ENCODE measurements around the gene PSMG1. TPM values are rescaled to one million over a fixed set of nuclear protein-coding genes. Genes with fewer than 3 reads are reported as not detected.

The PSMG1 gene
- total and polyA plus RNA-seq, 9 of the 15 experiments (the other 6 are each of a cell fraction or from before 2014, with no cell fraction given), result 54.5 to 427 (median 328) TPM

- peaks cover 0 to 16% of the 10 kb centered on the region in 2 experiments; a peak in 3 of 5 replicates for H3K27me3 ChIP-seq (ENCODE audit: control insufficient read depth in 2 of 2, insufficient read depth in 2 of 2, low read length in 2 of 2)
- in situ Hi-C loops (cut with MboI) (no loop called here), intact Hi-C loops (cut with micrococcal nuclease) (loop anchor here (1.0 to 10.0 kb wide), 2 partner anchors 37 to 201 kb away; no protein-coding TSS in a partner anchor)
- H3K27ac ChIP-seq (ENCODE audit: extremely low read depth, low read depth, low read length), result no peak overlapping the region
- H3K4me2 ChIP-seq (ENCODE audit: insufficient read depth, low read length), result no peak overlapping the region
- no TSS peak for BruUV-seq (replicated peaks)
- no peak overlapping the region for H2AFZ ChIP-seq (ENCODE audit: low read depth, low read length)
- peak; percentile 80 for FAIRE-seq
- ATAC-seq, result peak; percentile 94
- H3K36me3 ChIP-seq (ENCODE audit: control insufficient read depth, insufficient read depth, low read length), result no peaks in the 10 kb centered on the region
- H3K9ac ChIP-seq (ENCODE audit: insufficient read depth in 1 of 2, low read depth in 2 of 2, low read length in 2 of 2), result no peak overlapping the region
- ChIA-PET CTCF (ENCODE audit: low intra/inter-chr PET ratio) (interaction anchor here (0.6 to 1.1 kb wide), 3 partner anchors 391 to 414 kb away, joined by 3 read pairs; no protein-coding TSS in a partner anchor), POLR2A (interaction anchor here (0.7 to 1.0 kb wide), 3 partner anchors 13 to 21 kb away, joined by 3 read pairs; no protein-coding TSS in a partner anchor)
- H3K9me1 ChIP-seq (ENCODE audit: control insufficient read depth, insufficient read depth, low read length), result no peaks in the 10 kb centered on the region
- WGBS (ENCODE audit: insufficient coverage, low coverage, missing lambda C conversion rate), result under 1% methylated on average over 7 of the region's 7 CpGs
- no peaks in the 10 kb centered on the region for H3K4me1 ChIP-seq (replicated peaks in 1 of 2; ENCODE audit: control insufficient read depth in 2 of 2, insufficient read depth in 2 of 2, low read length in 2 of 2)
- H3K9me3 ChIP-seq (replicated peaks; ENCODE audit: control insufficient read depth, insufficient read depth, low read depth, low read length), result no peaks in the 10 kb centered on the region
- peak in 1 of 4 experiments; percentile 56 for DNase-seq (ENCODE audit: extremely low read depth in 1 of 4, low spot score in 3 of 4)
- no peaks in the 10 kb centered on the region for H3K79me2 ChIP-seq (ENCODE audit: control insufficient read depth, insufficient read depth, low read length)
- H3K4me3 ChIP-seq, result no peak overlapping the region
- no peaks in the 10 kb centered on the region for H4K20me1 ChIP-seq (replicated peaks; ENCODE audit: control insufficient read depth, insufficient read depth, low read length)
- TF ChIP-seq HLTF (IDR thresholded peaks at IDR 0.05), result 0 out of 2 replicates have a peak, but pooled peaks have one; percentile 42
- no peak for TF ChIP-seq CEBPG (CRISPR knock-in tag; IDR thresholded peaks at IDR 0.05)
- TF ChIP-seq CEBPG (tag; conservative IDR thresholded peaks at IDR 0.05 in 1 of 2, IDR thresholded peaks at IDR 0.05 in 1 of 2), result peak in 1 of 2 experiments; percentile 56; a peak in 2 of 4 replicates
- peak; percentile 43; the same call in 1 of the 2 replicates for TF ChIP-seq STAG1 (CRISPR knock-in tag; IDR thresholded peaks at IDR 0.05; ENCODE audit: borderline replicate concordance)
- TF ChIP-seq ETV5 (CRISPR knock-in tag; IDR thresholded peaks at IDR 0.05; ENCODE audit: low read depth), result no peak
- TF ChIP-seq DEAF1 (CRISPR knock-in tag; IDR thresholded peaks at IDR 0.05), result 0 out of 2 replicates have a peak, but pooled peaks have one; percentile 46
- peak; percentile 61 to 81 for TF ChIP-seq RAD21 (CRISPR knock-in tag; conservative IDR thresholded peaks at IDR 0.05 in 1 of 2, IDR thresholded peaks at IDR 0.05 in 1 of 2)
- peak; percentile 96 for TF ChIP-seq TSC22D4 (tag; IDR thresholded peaks at IDR 0.05)
- TF ChIP-seq ELF4 (CRISPR knock-in tag; IDR thresholded peaks at IDR 0.05), result peak; percentile 74
- TF ChIP-seq KDM2B (CRISPR knock-in tag; IDR thresholded peaks at IDR 0.05), result no peak
- peak; percentile 55 to 69 (median 65) for TF ChIP-seq CTCF (IDR thresholded peaks at IDR 0.05 in 2 of 3, conservative IDR thresholded peaks at IDR 0.05 in 1 of 3; ENCODE audit: insufficient read depth in 2 of 3, low read depth in 1 of 3, low read length in 3 of 3)
- peak; percentile 88 for TF ChIP-seq ZBTB26 (CRISPR knock-in tag; IDR thresholded peaks at IDR 0.05)
- TF ChIP-seq ARHGAP35 (IDR thresholded peaks at IDR 0.05; ENCODE audit: partially characterized antibody), result peak; percentile 18
These were observed 57.3 kb downstream of the PSMG1 start for GRCh38 chr21:39125752-39126485.
